ENCODE data around the gene CUL1. TPM values are rescaled to one million over a fixed set of nuclear protein-coding genes. Genes with fewer than 3 reads are reported as not detected.

The CUL1 gene
- total RNA-seq (2022) (37.8 and 39.4 TPM in 2 replicates), Bru-seq, nascent RNA (percentile 89 among the genes with signal in this experiment), BruChase-seq, experiment 1, labeled RNA remaining after a 6-hour chase (percentile 74 among the genes with signal in this experiment), BruChase-seq, experiment 2, labeled RNA remaining after a 2-hour chase (percentile 79 among the genes with signal in this experiment)
- long read RNA-seq, transcript CUL1-201 (22 exons, 3,064 nt): major isoform, 53 of 69 reads
- long read RNA-seq, partial matches to known transcripts: 6 of 69 reads
- long read RNA-seq, other reads (novel, unspliced or antisense): 10 of 69 reads

GRCh38 chr7:148698397-148699023 lies at the start of gene CUL1:
TSS of gene CUL1 (plus strand) at chr7:148698903. CDS start at chr7:148730123, 31,220 bp downstream.
- Mint-ChIP-seq H3K4me3 (ENCODE audit: low read depth, unreplicated experiment) (peak within 1 kb of the TSS; percentile 79), H3K27ac (ENCODE audit: unreplicated experiment) (peak within 1 kb of the TSS; percentile 90), H3K27me3 (ENCODE audit: unreplicated experiment) (no peaks in the 10 kb centered on the region), H3K4me1 (ENCODE audit: low read depth, unreplicated experiment) (peaks cover 49% of the 10 kb centered on the region), H3K9me3 (ENCODE audit: low read depth, unreplicated experiment) (no peaks in the 10 kb centered on the region), H3K36me3 (ENCODE audit: insufficient read depth, unreplicated experiment) (peaks cover 39% of the 10 kb centered on the region)
- CTCF ChIA-PET: interaction anchor here (0.7 to 1.1 kb wide), 2 partner anchors 114 to 279 kb away, joined by 7 to 8 read pairs; no protein-coding TSS in a partner anchor
- intact Hi-C loops (cut with micrococcal nuclease; ENCODE audit: unreplicated experiment): no loop called here
- DNase-seq: peak; percentile 84
- no peak for TF ChIP-seq CTCF (IDR thresholded peaks at IDR 0.05; ENCODE audit: unreplicated experiment)
- BruUV-seq (replicated peaks): no TSS peak

- CTCF ChIA-PET: no interaction called here
- DNase-seq: no peak
- TF ChIP-seq CTCF (IDR thresholded peaks at IDR 0.05; ENCODE audit: unreplicated experiment): no peak
- Mint-ChIP-seq H3K9me3 (ENCODE audit: low read depth, unreplicated experiment) (no peaks in the 10 kb centered on the region), H3K4me1 (ENCODE audit: low read depth, unreplicated experiment) (peaks cover 19% of the 10 kb centered on the region), H3K36me3 (ENCODE audit: insufficient read depth, unreplicated experiment) (no peaks in the 10 kb centered on the region), H3K27me3 (ENCODE audit: unreplicated experiment) (no peaks in the 10 kb centered on the region), H3K4me3 (ENCODE audit: low read depth, unreplicated experiment) (no peak overlapping the region), H3K27ac (ENCODE audit: unreplicated experiment) (no peak overlapping the region)
- intact Hi-C loops (cut with micrococcal nuclease; ENCODE audit: unreplicated experiment): no loop called here
- no TSS peak for BruUV-seq (replicated peaks)
Observed at GRCh38 chr7:148650232-148650858, 48.4 kb upstream of the CUL1 start.

- Mint-ChIP-seq H3K36me3 (ENCODE audit: insufficient read depth, unreplicated experiment) (no peaks in the 10 kb centered on the region), H3K4me1 (ENCODE audit: low read depth, unreplicated experiment) (peaks cover 19% of the 10 kb centered on the region), H3K9me3 (ENCODE audit: low read depth, unreplicated experiment) (no peaks in the 10 kb centered on the region), H3K27me3 (ENCODE audit: unreplicated experiment) (no peaks in the 10 kb centered on the region), H3K4me3 (ENCODE audit: low read depth, unreplicated experiment) (no peak overlapping the region), H3K27ac (ENCODE audit: unreplicated experiment) (no peak overlapping the region)
- TF ChIP-seq CTCF (IDR thresholded peaks at IDR 0.05; ENCODE audit: unreplicated experiment): no peak
- CTCF ChIA-PET: no interaction called here
- DNase-seq: no peak
- intact Hi-C loops (cut with micrococcal nuclease; ENCODE audit: unreplicated experiment): no loop called here
- no TSS peak for BruUV-seq (replicated peaks)
Observed at GRCh38 chr7:148652773-148653172, 45.9 kb upstream of the CUL1 start.

- CTCF ChIA-PET: no interaction called here
- BruUV-seq (replicated peaks): no TSS peak
- Mint-ChIP-seq H3K4me3 (ENCODE audit: low read depth, unreplicated experiment) (no peak overlapping the region), H3K27me3 (ENCODE audit: unreplicated experiment) (no peaks in the 10 kb centered on the region), H3K27ac (ENCODE audit: unreplicated experiment) (no peak overlapping the region), H3K4me1 (ENCODE audit: low read depth, unreplicated experiment) (no peaks in the 10 kb centered on the region), H3K36me3 (ENCODE audit: insufficient read depth, unreplicated experiment) (no peaks in the 10 kb centered on the region), H3K9me3 (ENCODE audit: low read depth, unreplicated experiment) (no peaks in the 10 kb centered on the region)
- DNase-seq: no peak
- TF ChIP-seq CTCF (IDR thresholded peaks at IDR 0.05; ENCODE audit: unreplicated experiment): no peak
- intact Hi-C loops (cut with micrococcal nuclease; ENCODE audit: unreplicated experiment): no loop called here
Observed at GRCh38 chr7:148657929-148658328, 40.8 kb upstream of the CUL1 start.

Measured in Calu3 (cell line).